GM12891 (cell line): ENCODE measurements around the gene LRRC66.

Experiments used
- POLR2A ChIP-seq: IDR thresholded peaks from 2 replicates; pipeline ENCODE4 v1.6.1; 2011; ENCODE audit warnings: low read depth, low read length, control low read depth
- POLR2AphosphoS5 ChIP-seq: IDR thresholded peaks from 2 replicates; pipeline ENCODE4 v1.6.1; 2011; ENCODE audit warnings: low read depth, low read length, control low read depth
- POU2F2 ChIP-seq: IDR thresholded peaks from 2 replicates; pipeline ENCODE4 v1.6.1; 2011; ENCODE audit warnings: low read depth, mild to moderate bottlenecking, control low read depth, low read length, moderate library complexity
- SPI1 ChIP-seq: IDR thresholded peaks from 2 replicates; pipeline ENCODE4 v1.6.1; 2011; ENCODE audit warnings: low read depth, low read length, control low read depth
- TAF1 ChIP-seq: IDR thresholded peaks from 2 replicates; pipeline ENCODE4 v1.6.1; 2011; ENCODE audit warnings: low read depth, low read length, control low read depth

DNA sequence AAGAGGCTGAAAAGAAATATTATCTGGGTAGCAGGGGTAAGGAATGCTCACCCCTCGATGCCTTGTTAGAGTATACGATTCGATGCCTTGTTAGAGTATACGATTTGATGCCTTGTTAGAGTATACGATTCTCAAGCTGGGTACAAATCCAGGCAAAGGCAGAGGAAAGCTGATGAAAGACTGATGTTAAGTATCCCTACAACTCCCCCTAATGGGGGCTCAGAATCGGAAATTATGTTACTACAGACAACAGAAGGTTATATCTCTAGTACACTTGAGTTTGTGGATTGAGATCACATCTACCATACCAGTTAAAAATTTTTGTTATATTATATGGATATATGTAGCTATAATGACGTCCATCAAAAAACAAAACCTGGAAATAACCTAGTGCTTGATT, 4.8 kb downstream of the LRRC66 start:
- TF ChIP-seq POLR2AphosphoS5 (no peak), POLR2A (no peak), SPI1 (no peak), POU2F2 (no peak), TAF1 (no peak)
